GM19463 (cell line): ENCODE measurements around the gene TBC1D22B.

ENCODE experiments used
- ATAC-seq: cut with Tn5 transposase; IDR thresholded peaks from one replicate; pipeline ENCODE4 v1.9.1; 2021; ENCODE audit warnings: mild to moderate bottlenecking, moderate library complexity; ENCODE audit not compliant: unreplicated experiment

The TBC1D22B gene

DNA sequence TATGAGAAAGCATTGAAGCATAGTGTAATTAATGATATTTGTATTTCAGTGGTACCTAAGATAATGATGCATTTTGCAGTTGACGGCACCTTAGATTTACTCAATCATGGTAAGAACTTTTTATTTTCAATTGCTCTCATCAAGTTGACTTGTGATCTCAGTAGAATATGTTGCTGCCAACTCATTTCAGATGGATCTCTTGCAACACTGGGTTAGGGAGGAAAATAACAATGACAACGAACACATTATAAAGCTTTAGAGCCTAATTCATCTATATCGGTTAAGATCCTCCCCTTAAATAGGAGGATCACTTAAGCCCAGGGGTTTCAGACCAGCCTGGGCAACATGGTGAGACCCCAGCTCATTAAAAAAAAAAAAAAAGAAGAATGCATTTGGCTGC, 18.0 kb upstream of the TBC1D22B start:
- no peak for ATAC-seq

DNA sequence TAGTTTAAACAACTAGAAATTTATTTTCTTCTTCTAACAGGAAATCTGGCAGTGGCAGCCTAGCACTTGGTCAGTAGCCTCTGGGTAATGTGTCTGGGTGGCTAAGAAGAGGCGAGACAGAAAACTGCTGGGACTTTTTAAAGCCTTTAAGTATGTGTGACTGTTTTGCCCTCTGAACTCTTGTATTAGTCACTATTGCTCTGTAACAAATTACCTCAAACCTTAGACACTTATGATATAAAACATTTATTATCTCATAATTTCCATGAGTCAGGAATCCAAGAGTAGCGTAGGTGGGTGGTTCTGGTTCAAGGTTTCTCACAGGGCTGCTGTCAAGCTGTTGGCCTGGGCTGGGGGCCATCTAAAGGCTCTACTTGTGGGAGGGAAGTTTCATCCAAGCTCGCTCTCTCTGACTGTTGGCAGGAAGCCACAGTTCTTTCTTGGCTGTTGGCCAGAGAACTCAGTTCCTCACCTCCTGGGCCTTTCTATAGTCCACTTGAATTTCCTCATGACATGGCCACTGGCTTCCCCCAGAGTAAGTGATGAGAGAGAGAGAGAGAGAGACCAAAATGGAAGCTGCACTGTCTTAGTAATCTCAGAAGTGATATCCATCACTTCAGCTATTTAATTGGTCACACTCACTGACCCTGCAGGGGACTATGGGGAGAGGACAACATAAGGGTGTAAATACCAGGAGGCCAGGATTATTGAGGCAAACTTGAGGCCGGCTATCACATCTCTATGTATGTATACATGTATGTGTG, 17.4 kb upstream of the TBC1D22B start:
- peak; percentile 69 for ATAC-seq

DNA sequence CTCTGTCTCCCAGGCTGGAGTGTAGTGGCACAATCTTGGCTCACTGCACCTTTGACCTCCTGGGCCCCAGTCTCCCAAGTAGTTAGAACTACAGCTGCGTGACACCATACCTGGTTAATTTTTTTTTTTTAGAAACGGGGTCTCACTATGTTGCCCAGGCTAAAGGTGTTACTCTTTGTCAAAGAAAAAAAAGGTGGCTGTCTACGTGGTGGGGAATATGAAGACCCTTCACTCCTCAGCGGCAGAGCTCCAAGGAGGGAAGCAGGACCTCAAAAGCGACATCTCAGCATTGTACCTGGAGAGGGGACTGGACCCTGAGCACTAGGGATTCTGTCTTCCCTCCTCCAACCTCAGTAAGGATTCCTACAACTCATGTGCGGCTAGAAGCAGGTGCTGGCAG, 16.4 kb upstream of the TBC1D22B start:
- no peak for ATAC-seq

DNA sequence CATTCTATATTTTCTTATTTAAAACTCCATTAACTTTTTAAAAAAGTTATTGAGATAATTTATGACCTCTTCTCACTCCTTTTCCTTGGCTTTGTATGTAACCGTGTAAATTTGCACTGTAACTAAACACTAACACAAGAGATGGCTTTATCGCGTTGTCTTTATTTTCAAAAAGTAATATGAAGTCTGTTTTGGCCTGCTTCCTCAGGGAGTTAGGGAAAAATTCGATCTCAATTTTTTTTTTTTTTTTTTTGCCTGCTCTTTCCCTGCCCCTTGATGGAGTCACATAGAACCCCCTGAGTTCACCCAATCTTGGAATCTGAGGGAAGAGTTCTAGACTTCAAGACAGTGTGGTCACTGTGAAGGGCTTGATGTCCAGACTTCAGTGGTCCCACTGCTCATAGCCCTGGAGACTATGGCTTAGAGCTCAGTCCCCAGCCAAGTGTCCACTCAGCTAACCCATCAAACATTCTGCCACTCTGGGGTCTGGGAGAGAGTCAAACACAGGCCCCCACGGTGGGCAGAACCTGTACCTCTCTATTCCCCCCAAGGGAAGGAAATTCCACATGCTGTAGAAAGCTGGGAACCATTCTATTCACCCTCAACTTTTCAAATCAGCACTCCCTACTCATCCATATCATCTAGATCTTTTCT, 15.7 kb upstream of the TBC1D22B start:
- no peak for ATAC-seq

DNA sequence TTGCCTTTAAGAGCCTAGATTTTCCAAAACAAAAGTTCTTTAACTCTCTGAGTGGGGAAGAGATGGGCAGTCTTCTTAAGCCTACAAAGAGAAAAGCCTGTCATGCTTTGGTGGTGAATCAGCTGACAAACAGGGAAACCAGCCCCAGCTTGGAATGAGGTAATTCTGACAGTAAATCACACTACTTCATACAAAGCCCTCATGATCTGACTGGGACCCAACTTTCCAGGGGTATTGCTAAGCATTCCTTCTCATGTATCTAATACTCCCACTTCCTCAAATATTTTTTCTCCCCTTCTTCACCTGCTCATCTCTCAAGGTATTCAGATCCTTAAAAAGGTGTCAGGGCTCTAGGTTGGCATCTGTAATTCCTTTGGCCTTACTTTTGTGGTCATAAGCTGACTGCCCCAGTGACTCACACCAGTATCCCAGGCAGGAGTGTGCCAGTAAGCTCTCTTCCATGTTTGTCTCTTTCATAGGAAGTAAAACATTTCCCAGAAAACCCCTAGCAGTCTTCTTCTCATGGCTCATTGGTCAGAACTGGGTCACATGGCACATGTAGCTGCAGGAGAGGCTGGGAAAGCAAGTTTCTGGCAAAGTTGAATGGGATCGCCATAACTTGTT, 15.0 kb upstream of the TBC1D22B start:
- ATAC-seq, result no peak

DNA sequence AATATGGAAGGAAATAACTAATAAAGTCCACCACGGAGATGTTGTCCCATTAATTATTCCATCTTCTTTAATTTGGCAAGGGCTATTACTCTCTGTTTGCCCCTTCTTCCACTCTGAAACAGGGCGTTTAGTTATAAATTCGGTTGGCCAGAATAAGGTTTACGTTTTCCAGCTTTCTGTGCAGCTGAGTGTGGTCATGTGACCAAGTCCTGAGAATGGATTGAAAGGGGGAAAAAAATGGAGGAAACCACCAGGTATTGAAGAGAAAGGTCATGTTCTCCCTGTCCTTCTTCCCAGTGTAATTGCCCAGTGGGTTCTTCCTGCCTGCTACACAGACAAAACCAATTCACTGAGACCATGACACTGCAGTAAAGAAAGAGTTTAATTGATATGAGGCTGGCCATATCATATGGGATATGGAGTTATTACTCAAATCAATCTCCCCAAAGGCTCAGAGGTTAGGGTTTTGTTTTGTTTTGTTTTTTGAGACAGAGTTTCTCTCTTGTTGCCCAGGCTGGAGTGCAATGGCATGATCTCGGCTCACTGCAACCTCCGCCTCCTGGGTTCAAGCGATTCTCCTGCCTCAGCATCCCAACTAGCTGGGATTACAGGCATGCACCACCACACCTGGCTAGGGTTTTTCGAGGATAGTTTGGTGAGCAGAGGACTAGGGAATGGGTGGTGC, 14.3 kb upstream of the TBC1D22B start:
- no peak for ATAC-seq

DNA sequence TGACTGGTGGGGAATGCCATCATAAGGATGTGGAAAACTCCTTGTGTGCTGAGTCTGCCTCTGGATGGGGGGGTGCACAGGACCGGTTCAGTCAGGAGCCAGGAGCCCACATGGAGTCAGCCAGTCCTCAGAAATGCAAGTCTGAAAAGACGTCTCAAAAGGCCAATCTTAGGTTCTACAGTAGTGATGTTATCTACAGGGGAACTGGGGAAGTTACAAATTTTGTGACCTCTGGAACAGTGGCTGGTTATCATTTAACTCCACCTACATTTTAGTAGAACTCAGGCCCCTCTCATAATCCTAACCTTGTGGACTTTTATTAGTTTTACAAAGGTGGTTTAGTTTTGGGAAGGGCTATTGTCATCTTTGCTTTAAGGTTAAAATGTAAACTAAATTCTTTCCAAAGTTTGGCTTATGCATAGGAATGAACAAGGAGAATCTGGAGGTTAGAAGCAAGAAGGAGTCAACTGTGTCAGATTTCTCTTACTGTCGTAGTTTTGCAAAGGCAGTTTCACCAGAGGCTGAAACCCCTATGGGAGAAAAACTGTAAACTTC, 13.7 kb upstream of the TBC1D22B start:
- ATAC-seq, result no peak

DNA sequence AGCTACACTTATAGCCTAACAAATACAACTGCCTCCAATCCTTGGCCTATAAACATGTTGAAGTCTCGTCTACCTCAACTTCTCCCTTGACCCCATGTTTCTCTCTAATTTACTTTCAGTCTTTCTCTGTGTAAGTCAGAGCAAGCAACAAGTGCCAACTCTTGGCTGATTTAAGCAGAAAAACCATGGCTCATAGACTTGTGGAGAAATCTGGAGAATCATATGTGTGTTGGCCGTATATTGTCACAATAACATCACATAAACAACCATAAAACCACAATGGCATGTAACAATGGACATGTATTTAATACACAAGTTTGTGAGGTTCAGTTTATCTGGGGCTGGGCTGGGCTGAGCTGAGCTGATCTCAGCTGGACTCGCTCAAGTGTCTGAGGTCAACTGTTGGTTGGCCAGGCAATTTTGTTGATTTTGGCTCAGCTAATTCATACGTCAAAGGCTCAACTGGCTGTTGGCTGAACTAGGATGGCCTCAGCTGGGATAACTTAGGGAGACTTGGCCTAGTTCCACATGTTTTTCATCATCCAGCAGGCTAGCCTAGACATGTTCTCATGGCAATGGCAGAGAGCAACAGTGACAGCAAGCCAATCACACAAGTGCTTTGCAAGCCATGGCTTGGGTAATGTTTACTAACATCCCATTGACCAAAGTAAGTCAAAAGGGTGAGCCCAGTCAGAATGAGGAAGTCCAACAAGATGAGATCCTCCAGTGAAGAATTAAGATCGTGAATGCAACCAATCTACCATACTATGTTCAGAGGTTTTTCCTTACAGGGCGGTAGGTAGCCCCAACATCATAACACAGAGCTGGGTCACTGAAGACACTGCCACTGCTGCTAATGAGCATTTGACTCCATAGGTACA, 12.9 kb upstream of the TBC1D22B start:
- ATAC-seq, result no peak

DNA sequence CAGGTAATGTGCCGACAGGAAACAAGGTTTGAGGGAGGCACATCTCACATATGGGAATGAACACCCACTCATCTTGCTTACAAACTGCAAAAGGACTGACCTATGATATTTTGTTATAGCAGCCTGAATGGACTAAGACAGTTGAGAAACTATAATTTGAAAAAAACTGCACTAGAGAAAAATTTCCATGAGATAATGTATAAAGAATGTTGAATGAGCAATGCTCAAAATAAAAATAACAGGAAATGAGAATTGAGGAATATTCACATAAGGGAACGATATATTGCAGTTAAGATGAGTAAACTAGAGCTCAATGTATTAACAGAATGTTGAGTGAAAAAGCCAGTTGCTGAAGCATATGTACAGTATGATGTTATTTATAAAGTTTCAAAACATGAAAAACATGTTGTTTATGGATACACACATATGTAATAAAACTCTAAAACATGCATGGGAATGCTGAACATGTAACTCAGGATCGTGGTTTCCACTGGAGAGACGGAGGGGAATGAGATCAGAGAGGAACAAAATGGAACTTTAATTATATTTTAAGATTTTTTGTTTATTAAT, 6.3 kb upstream of the TBC1D22B start:
- no peak for ATAC-seq

DNA sequence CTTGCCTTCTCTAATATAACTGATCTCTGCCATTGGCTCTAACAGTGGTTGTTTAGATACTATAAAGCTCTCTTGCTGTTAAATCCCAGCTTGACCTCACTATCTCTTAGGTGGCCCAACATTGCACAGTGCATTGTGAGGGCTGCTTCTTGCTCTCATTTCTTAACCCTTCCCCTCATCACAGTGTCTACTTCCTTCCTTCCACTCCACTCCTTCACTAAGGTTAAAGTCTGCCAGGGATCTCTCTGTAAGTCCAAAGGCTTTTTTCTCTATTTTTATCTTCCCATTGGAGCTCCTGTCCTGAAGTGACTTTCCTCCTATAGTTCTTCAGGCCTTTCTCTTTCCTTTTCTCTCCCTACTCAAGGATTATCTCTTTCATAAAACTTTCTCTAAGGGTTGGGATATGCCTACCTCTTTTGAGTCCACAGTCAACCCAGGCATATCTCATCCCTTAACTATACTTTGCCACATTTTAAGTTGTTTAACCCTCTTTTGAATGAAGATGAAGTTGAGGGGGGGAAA, 4.0 kb upstream of the TBC1D22B start:
- ATAC-seq, result no peak

DNA sequence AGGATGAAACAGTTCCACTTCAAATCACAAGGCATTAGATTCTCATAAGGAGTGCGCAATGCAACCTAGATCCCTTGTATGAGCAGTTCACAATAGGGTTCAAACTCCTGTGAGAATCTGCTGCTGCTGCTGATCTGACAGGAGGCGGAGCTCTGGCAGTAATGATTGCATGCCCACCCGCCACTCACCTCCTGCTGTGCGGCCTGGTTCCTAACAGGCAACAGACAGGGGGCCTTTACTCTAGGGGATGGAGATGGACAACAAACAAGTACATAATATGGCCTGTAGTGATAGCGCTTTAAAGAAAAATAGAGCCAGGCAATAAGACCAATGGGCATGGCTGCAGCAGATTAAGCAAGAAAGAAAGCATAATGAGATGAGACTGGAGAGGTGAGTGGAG, 2.7 kb upstream of the TBC1D22B start:
- ATAC-seq, result no peak

DNA sequence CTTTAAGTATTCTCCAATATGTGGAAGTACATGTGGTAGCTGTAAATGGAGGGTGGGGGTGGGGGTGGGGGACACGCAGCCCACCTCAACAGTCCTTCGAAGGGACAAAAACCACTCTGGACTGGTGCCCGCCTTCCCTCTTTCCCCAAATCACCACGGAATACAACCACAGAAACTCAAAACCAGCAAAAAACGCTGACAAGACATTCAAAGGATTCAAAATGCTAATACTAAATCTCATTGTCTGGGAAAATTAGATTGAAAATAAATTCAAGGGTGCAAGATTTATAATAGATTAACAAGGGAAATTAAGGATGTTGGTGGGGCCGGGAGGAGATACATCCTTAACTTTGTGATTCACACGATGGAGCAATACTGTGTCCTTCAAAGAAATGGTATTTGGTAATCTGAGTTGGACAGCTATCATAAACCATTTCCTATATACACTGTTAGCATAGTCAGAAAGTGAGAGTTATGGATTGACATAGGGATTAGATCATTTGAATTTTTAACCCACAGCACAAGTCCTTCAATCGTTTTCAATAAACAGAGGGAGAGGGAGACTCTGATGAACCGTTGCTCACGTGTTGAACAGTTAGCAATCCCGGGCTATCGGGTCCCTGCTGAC, 766 bp upstream of the TBC1D22B start:
- no peak for ATAC-seq

DNA sequence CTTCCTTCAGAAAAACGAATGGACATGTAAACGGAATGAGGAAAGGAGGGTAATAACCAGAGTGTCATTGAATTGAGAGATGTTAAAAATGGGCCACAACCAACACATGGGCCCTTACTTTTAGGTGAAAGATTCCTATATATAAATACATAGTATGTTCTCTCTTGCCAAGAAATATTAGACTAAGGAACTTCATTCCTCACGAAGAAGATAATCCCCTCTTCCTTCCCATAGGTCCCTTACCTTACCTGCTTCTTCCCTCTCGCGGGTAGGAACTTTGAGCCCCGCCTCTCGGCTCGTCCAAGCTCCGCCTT, 295 bp upstream of the TBC1D22B start:
- ATAC-seq, result no peak

DNA sequence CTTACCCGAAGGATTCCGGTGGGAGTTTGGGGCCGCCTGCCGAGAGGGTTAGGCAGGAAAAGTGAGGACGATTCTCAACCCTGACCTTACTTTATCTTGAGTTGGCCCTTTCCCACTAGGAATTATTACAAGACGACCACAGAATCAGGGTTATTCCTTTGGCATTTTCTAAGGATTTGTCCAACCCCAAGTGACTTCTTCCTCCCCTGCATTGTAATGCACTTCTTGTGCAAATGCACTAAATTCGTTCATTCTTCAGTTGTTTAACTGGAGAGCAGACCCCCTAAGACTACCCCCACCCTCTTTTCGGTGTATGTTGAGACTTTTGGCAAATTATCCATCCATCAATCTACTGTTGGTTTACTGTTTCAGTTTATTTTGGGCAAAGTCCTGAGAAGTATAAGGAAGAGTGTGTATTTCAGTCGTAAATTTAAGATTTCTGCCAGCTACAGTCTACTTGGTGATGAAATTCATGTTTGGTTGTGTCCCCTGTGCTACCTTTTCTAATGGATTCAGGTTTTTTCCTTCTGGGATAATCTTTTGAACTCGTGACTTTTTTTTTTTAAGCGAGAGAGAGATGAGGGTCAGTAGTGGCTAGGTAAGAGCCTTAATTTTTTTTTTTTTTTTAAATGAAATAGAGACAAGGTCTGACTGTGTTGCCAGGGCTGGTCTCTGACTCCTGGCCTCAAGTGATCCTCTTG, 983 bp downstream of the TBC1D22B start:
- ATAC-seq, result no peak

DNA sequence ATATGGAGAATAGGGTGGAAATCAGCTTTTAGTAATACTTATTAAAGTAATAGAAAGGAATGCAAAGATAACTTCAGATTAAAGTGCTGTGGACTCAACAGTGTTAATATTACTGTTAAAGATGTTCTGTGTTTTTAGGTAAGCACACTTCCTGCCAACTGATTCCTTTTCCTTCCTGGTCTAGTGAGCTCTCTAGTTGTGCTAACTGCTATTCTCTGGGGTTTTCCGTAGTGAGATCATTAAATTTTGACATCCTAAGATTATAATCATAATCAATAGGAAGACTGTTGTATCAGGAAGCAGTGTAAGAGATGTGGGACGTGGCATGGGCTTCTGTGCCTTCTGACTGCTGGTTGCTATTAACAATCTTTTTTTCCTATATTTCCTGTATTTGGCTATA, 1.6 kb downstream of the TBC1D22B start:
- no peak for ATAC-seq

DNA sequence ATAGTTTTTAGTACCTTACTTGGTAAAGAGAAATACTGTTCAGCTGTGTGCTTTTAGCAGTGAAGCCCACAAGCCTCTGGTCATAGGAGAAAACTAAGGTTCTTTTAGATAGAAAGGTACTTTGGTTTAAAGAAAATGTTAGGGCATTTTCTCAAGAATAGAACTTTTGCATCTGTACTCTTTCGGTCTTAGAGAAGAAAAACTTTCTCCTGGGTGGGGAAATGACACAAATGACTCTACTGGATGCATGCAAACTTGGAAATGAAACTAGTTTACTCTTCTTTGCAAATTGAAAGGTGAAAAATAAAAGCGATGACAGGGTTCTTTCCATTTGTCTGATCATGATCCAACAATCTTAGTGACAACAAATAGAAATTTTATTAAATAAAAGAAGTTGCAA, 2.5 kb downstream of the TBC1D22B start:
- no peak for ATAC-seq

DNA sequence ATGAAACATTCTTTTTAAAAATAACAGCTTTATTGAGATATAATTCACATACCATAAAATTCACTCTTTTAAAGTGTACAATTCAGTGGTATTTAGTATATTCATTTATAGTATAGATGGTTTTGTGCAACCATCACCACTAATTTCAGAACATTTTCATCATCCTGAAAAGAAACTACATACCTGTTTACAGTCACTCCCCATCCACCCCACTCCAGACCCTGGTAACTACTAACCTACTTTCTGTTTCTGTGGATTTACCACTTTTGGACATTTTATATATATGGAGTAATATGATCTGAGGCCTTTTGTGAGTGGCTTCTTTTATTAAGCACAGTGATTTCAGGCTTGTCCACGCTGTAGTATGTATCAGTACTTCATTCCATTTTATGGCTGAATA, 2.9 kb downstream of the TBC1D22B start:
- ATAC-seq, result no peak

DNA sequence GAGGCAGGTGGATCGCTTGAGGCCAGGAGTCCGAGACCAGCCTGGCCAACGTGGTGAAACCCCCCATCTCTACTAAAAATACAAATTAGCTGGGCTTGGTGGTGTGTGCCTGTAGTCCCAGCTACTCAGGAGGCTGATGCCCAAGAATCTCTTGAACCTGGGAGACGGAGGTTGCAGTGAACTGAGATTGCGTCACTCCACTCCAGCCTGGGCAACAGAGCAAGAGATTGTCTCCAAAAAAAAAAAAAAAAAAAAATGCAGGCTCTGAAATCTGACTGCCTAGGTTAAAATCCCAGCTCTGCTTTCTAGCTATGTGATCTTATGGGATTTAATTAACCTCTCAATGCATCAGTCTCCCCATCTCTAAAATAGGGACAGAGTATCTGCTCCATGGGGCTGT, 3.6 kb downstream of the TBC1D22B start:
- no peak for ATAC-seq

DNA sequence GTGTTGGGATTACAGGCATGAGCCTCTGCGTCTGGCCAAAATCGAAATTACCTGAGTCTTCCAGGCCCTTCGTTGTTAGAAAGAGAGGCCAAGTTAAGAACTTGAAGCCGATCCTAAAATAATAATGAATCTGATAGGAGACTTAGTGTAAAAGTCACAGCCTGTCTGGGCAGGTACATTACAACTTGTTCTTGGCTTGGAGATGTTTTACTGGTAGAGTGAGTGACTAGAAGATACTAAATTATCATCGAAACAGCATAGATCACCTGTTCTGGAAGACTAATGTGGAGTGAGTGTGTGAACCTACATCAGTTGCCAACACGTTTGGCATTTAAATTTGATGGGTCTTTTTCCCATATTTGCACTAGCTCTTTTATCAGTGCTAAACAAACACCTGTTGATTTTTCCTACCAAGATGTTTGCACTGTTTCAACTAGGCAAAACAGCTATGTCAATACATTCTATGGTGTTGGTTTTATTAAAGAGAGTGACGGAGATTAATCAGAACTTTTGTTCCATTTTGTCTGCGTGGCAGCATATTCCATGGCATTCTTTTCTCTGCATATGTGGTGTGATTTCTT, 5.0 kb downstream of the TBC1D22B start:
- ATAC-seq, result no peak
